Caki2 (cell line): ENCODE results near the gene KRTAP16-1. TPM values are rescaled to one million over a fixed set of nuclear protein-coding genes. Genes with fewer than 3 reads are reported as not detected.
A peak's percentile ranks its signal among the peaks of the same experiment; 100 is the strongest.
"Not testable (repeated sequence)": the region's sequence is repeated elsewhere in the genome, so short reads cannot be mapped to it uniquely, and the experiment has no call there.

Source experiments
- DNase-seq: peaks from one replicate; pipeline ENCODE4 v3.0.0-alpha.2; 2015; ENCODE audit warnings: low read depth
- in situ Hi-C: cut with HindIII; loops from 2 replicates; pipeline ENCODE4 v1.10.0; 2016; ENCODE audit warnings: low sequenced_read_pairs, low pct_unique_long_range_greater_than_20kb, mixed read lengths
- total RNA-seq: library from RNA; depleted of rRNA; stranded (reverse); fragments of >200 nt; shearing (Covaris generic); gene quantifications from 2 replicates; pipeline ENCODE4 v1.2.3, GENCODE V29; 2014; ENCODE audit warnings: low replicate concordance

Gene KRTAP16-1
- total RNA-seq, 1 experiment from 2014 or later: not detected

DNA sequence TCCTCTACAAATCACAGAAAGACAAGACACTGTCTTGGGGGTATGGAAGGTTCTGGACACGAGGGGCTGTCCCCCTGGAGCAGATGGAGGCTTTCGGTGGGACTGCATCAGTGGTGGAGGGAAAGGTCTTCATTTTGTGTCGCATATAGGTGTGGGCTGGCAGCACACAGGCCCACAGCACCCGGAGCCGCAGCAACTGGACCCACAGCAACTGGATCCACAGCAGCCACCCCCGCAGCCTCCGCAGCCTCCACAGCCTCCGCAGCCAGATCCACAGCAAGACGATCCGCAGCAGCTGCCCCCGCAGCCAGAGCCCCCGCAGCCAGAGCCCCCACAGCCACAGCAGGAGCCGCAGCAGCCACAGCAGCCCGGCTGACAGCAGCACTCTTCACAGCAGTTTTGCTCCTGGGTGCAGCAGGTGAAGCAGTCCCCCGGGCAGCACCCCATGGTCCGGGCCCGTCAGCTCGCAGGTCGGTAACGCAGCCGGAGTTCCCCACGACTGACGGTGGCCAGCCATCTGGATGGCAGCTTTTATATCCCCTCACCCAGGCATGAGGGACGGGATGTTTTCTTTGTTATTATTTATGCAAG is 6.2 kb upstream of the KRTAP16-1 start, which contains the start of gene KRTAP17-1:
Gene KRTAP17-1 (minus strand): TSS at position 507 of the 591 bp plus-strand sequence. CDS start 60 bp downstream, at position 447.
- in situ Hi-C loops: no loop called here

DNA sequence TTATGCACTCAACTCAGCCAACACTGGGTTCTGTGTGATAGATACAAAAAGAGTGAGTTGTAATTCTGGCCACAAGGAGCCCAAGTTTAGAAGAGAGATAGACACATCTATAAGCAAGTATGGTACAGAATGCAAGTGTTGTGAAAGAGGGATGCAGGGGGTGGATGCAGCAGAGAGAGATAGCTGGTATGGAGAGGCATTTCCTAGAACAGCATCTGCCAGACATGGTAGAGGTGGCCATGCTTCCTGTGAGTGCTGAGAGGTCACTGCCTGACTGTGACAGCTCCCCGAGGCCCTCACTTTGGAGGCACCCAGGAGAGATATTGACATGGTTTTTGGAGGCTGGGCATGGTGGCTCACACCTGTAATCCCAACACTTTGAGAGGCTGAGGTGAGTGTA is 2.0 kb upstream of the KRTAP16-1 start:
- no peak for DNase-seq
- in situ Hi-C loops: no loop called here

More for the DNA sequence above, 6.2 kb upstream of the KRTAP16-1 start, which contains the start of gene KRTAP17-1:
- DNase-seq: no peak

- DNase-seq: no peak
- in situ Hi-C loops: no loop called here
These were observed 725 bp downstream of the KRTAP16-1 start for GRCh38 chr17:41308251-41308917.

DNA sequence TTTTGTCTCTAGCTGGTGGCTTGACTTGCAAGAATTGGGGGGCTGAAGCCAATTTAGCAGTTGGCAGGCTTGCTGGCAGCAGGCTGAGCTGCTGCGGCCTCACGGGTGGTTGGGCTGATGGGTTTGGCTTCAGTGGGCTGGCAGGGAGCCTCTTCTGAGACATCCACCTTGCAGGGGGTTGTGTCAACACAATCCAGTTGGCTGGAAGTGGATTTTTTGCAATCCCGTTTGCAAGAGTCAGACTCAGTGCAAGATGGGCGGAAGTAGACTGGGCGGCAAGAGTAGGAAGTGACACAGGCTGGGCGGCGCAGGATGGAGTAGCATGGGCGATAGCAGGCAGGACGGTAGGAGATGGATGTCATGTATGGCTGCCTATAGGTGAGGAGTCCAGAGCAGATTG is 1.5 kb downstream of the KRTAP16-1 start:
- in situ Hi-C loops: no loop called here

DNA sequence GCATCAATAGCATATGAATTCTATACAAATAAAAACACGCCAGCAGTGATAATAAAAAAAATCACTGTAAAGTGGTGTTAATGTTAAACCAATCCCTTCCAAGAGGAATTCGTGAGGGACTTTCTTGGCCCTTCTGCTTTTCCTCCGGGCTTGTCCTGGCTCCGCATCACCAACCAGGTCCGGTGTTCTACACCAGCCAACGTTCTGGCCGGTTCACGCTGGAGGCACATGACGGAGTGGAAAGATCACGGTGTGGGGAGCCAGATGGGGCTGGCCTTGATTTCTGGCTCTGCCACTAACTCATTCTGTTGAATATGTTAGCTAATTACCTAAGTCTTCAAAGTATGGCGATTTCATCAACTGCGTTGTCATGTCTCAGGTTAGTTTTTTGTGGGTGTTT is 5.0 kb downstream of the KRTAP16-1 start:
- in situ Hi-C loops: no loop called here
- no peak for DNase-seq

More for the DNA sequence above, 1.5 kb downstream of the KRTAP16-1 start:
- DNase-seq: no peak

DNA sequence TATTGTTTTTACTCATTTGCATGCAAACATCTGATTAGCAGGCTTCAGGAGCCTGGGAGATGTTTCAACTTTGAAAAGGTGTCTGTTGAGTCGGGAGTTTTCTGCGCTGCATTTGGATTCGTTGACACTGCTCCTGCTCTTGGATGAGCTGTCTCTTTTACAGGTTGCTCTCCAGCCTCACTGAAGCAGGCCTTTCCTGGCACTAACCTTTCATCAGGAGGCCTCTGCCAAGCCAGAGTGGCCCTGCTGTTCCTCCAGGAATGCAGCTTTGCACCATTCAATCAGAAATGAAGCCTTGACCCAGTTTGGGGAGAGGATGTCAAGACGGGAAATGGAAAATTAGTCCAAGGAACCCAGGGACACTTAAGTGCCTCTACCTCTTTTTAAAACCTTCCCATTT is 6.1 kb downstream of the KRTAP16-1 start:
- no peak for DNase-seq
- in situ Hi-C loops: no loop called here

DNA sequence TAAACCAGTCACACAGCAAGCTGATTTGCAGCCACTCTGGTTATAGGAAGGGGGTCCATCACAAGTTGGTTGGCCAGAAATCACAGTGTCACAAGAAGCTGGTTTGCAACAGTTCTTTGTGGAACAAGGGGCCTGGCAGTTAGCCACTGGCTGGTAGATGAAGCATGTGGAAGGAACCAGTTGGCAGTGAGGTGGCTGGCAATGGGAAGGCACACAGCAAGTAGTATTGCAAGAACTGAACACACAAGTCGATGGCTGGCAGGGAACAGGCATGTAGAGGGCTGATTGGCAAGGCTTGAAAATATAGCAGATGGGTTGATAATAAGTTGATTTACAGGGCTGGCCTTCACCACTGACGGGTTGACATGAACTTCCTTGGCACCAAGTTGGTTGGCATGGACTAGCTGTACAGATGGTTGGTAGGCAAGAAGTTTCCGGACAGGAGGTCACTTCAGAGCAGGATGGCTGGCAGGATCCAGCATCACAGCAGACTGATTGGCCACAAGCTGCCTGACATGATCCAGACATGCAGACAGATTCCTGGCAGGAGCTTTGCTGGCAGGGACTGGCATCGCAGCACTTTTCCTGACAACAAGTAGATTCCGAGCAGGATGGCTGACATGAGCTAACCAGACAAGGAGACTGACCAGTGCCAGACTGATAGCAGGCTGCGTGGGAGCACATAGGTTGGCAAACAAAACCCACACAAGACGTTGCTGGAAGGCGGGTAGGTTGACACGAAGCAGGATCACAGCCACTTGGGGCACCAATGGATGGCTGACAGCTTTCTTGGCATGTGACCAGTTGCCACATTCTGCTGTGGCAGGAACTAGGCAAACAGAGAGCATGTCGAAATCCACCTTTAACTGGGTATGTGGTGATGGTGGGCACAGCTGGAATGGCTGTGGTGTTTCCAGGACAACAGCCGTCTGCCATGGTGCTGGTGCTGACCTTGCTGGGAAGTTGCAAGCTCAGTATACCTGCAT is 6.9 kb downstream of the KRTAP16-1 start, which contains the start of gene KRTAP29-1:
Gene KRTAP29-1 (minus strand): TSS at position 936 of the 986 bp plus-strand sequence. CDS start 0 bp downstream, at position 936.
- DNase-seq: no peak
- in situ Hi-C loops: no loop called here

DNA sequence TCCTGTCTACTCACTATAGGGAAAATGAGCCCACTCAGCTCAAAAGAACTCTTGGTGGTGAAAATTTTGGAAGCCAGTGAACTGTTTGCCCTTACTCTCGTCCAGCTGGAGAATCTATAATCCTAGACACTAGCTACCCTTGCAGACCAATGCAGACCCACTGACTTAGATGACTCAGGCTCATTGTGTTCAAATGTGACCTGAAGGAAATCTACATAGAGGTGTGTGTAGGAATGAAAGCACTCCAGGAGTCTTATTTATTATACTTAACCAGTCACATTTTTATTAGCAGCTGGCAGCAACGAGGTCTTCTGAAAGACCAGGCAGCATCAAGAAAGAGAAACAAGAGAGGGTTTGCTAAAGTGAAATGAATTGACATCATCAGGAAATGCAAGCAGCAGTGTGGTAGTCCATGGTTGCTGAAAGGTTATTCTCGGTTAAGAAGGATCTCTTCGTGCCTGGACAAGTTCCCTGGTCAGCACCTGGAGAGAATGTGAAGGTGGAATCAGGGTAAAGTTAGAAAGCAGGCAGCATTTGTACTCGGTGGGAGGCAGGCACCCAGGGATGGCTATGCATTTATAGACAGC is 7.8 kb downstream of the KRTAP16-1 start:
- in situ Hi-C loops: no loop called here

DNA sequence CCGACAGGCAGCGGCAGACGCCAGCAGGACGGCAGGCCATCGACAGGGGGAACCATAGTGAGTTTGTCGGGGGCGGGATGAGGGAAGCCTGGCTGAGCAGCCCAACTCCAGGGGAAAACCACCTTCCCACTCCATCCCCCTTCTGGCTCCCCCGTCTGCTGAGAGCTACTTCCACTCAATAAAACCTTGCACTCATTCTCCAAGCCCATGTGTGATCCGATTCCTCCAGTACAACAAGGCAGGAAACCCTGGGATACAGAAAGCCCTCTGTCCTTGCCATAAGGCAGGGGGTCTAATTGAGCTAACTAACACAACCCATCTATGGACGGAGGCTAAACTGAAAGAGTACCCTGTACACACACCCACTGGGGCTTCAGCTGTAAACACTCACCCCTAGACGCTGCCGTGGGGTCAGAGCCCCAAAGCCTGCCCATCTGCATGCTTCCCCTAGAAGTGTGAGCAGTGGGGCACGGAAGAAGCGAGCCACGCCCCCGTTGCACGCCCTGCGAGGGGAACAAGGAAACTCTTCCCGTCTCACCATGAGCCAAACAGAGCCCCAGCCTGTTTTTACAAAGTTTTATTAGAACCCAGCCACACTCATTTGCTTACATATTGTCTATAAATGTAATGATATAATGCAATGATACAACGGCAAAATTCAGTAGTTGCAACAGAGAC is 10.5 kb downstream of the KRTAP16-1 start:
- in situ Hi-C loops: no loop called here
- DNase-seq: no peak

More for the DNA sequence above, 7.8 kb downstream of the KRTAP16-1 start:
- DNase-seq: no peak

- in situ Hi-C loops: no loop called here
- DNase-seq: no peak
These were observed 12.3 kb downstream of the KRTAP16-1 start for GRCh38 chr17:41296846-41297245.

GRCh38 chr17:41294016-41294415 is 15.1 kb downstream of the KRTAP16-1 start:
- DNase-seq: no peak
- in situ Hi-C loops: no loop called here

- DNase-seq: peak; percentile 38
- in situ Hi-C loops: no loop called here
These were observed 22.1 kb downstream of the KRTAP16-1 start for GRCh38 chr17:41287050-41287449.

DNA sequence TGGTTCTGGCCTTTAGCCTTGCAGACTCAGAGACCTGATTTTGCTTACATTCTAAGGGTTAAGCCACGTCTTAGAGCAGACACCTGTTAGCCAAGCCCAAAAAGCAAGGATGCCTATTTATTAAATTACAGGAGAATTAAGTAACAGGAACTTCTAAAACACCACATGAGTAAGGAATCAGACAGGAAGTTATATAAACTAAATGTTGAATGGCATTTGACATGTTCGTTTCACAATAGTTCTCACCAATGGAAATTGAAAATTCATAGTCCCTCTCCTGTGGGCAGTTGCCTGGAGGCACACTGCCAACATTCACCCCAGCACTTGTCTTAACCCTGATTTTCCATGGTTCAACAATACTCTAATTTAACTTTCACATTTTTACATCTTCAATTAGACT is 24.6 kb downstream of the KRTAP16-1 start:
- DNase-seq: no peak
- in situ Hi-C loops: no loop called here

DNA sequence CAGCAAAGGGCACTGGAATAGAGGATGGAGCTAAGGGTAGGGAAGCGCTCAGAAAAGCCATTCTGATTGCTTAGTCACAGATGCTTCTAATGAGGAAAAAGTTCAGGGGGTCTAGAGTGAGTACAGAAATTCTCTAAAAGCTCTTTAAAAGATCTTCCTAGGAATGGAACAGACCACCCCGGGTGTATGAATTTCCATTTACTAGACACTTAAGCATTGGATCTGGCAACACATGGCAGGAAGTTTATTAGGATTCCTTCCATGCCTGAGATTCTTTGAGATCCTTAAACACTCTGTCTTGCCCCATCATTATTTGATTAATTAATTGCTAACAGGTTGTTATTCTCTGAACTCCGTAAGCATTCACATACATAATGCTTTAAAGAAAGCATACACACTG is 25.1 kb downstream of the KRTAP16-1 start:
- in situ Hi-C loops: no loop called here
- DNase-seq: no peak

GRCh38 chr17:41278176-41278955 is 30.7 kb downstream of the KRTAP16-1 start:
- no peak for DNase-seq
- in situ Hi-C loops: no loop called here

GRCh38 chr17:41275648-41276190 is 33.4 kb downstream of the KRTAP16-1 start, which contains the start of gene KRTAP9-7:
Gene KRTAP9-7, plus strand, starts transcription at chr17:41275698. Its CDS starts 0 bp downstream, at chr17:41275698.
- DNase-seq, in situ Hi-C loops: not testable (repeated sequence)

- in situ Hi-C loops: no loop called here
- DNase-seq: no peak
These were observed 37.3 kb downstream of the KRTAP16-1 start for GRCh38 chr17:41271858-41272257.
